Stimulated activated CD8-positive, alpha-beta memory T cell treated with anti-CD3 and anti-CD28 coated beads, Interleukin-4, amount 100 ng/mL, for 1 hour (primary cell): ENCODE data around the gene HLA-G.
"Not testable (repeated sequence)": the region's sequence is repeated elsewhere in the genome, so short reads cannot be mapped to it uniquely, and the experiment has no call there.

Experiments
- DNase-seq, 2 donors: peaks; one replicate each; pipeline ENCODE4 v3.0.0-alpha.2; 2020; ENCODE audit warnings: low read depth in 2 of 2, low spot score in 1 of 2

The HLA-G gene

DNA sequence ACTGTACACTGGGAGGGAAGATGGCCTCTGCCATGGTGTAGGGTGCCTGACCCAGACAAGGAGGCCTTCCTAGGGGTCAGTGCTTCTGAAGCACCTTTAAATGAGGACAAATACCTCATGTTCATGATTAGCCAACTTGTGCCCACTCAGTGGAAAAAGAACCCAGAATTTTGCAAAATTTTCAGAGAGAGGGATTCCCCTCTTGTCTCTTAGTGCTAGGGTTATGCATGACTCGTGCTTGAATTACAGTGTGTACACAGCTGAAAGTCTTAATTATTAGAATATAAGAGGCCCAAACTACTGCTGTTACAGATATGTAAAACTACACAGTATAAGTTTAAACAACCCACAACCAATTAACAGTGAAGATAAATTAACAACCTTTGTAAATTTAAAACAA is 38.0 kb downstream of the HLA-G start:
- no peak for DNase-seq

DNA sequence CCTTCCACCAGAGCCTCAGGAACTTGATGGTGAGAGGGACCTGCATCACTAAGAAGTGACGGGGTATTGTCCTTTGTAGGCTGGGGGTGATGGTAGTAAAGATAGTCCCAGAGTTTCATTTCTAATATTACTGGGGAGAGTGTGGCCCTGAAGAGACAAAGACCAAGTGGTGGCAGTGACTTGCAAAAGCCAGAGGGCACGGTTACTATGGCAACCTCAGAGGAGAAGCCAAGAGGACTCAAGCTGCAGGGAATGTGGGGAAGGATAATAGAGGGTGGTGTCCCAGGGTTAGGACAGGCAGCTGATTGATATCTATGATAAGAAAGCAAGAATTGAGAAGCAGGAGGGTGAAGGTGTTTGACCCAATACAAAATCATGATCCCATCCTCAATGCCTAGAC is 42.5 kb downstream of the HLA-G start:
- no peak for DNase-seq

DNA sequence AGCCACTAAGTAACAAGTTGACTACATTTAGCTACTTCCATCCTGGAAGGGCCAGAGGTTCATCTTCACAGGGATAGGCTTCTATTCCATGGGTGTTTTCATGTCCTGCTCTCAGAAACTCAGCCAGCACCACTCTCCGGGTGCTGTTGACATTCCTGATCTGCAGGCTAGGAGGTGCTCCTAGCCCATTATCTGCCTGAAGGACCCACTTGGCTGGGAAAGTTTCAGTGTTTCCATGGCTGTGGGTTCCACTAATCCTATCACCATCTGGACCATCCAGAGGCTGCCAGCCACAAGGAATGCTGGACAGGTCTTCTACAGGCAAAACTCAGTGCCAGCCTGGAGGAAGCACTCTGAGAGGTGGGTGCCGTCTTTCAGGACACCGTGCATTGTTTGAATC is 45.2 kb downstream of the HLA-G start:
- no peak for DNase-seq

DNA sequence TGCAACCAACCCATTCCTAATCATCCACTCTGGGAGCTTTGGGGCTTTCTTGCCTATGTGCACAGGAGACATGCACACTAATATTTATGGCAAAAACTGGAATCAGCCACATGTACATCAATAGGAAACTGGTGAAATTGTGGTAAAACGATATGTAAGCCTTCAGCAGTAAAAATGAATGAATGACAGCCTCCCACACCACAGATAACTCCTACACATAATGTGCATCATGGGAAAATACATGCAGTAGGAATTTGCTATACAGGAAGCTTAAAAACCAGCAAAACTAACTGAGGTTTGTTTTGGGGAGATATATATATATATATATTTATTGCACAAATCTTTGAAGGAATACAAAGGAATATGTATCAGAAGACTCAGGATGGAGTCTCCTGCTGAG is 47.6 kb downstream of the HLA-G start:
- no peak for DNase-seq

DNA sequence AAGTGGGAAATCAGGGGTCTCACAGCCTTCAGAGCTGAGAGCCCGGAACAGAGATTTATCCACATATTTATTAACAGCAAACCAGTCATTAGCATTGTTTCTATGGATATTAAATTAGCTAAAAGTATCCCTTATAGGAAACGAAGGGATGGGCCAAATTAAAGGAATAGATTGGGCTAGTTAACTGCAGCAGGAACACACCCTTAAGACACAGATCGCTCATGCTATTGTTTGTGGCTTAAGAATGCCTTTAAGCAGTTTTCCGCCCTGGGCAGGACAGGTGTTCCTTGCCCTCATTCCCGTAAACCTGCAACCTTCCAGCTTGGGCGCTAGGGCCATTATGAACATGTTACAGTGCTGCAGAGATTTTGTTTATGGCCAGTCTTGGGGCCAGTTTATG is 48.1 kb downstream of the HLA-G start:
- not testable (repeated sequence) for DNase-seq
